ENCODE data around the gene ACAT1. TPM values are rescaled to one million over a fixed set of nuclear protein-coding genes. Genes with fewer than 3 reads are reported as not detected.

Gene ACAT1
- total and polyA plus RNA-seq, 2 of the 4 experiments (the other 2 are of a cell fraction): 57.7 to 59.9 TPM

GRCh38 chr11:108115500-108116140, 5.7 kb upstream of the ACAT1 start:
- WGBS, 2 experiments (ENCODE audit: extremely low coverage in 2 of 2, insufficient read length in 1 of 2): 100% methylated on average over 1 of the region's 5 CpGs; no CpG with 5 or more reads in 1 of the 2 experiments
- H3K27me3 ChIP-seq (ENCODE audit: control insufficient read depth, insufficient read depth, low read length): no peaks in the 10 kb centered on the region
- no peak overlapping the region for H3K27ac ChIP-seq (ENCODE audit: insufficient read depth, low read length)
- no peak overlapping the region for H2BK15ac ChIP-seq (ENCODE audit: low read depth, low read length)
- no peak overlapping the region for H2BK20ac ChIP-seq (ENCODE audit: low read depth, low read length)
- no peak overlapping the region for H4K5ac ChIP-seq (ENCODE audit: low read depth, low read length)
- H3K4me1 ChIP-seq (ENCODE audit: control insufficient read depth, insufficient read depth, low read length): peaks cover 7% of the 10 kb centered on the region
- H3K23ac ChIP-seq (ENCODE audit: low read depth, low read length): no peak overlapping the region
- ATAC-seq (ENCODE audit: low read depth) (peak; percentile 74), DNase-seq (peak; percentile 89)
- H4K91ac ChIP-seq (ENCODE audit: insufficient read depth, low read depth, low read length): no peak overlapping the region
- H4K8ac ChIP-seq (ENCODE audit: low read depth in 2 of 2, low read length in 2 of 2): peak overlapping the region in 1 of 2 experiments; percentile 8; a peak in 1 of 4 replicates
- H2AK5ac ChIP-seq (ENCODE audit: low read depth, low read length): no peak overlapping the region; the same call in 1 of the 2 replicates
- dilution Hi-C loops (cut with HindIII; ENCODE audit: low sequenced_read_pairs, unreplicated experiment): no loop called here
- in situ Hi-C loops (cut with MboI; ENCODE audit: low sequenced_read_pairs): loop anchor here (5.0 kb wide), 1 partner anchor 537 kb away; no protein-coding TSS in a partner anchor
- H3K9me3 ChIP-seq (ENCODE audit: control insufficient read depth, insufficient read depth, low read length): no peaks in the 10 kb centered on the region
- no peak overlapping the region for H2BK5ac ChIP-seq (ENCODE audit: low read depth, low read length, poor library complexity, severe bottlenecking)
- H3K14ac ChIP-seq (replicated peaks; ENCODE audit: low read depth, low read length): 0 out of 2 replicates have a peak overlapping the region, but pooled peaks have one; percentile 39
- no peaks in the 10 kb centered on the region for H3K36me3 ChIP-seq (ENCODE audit: control insufficient read depth, insufficient read depth, low read length)
- H4K20me1 ChIP-seq (ENCODE audit: insufficient read depth, low read length): no peaks in the 10 kb centered on the region
- intact Hi-C loops (cut with micrococcal nuclease): no loop called here
- H2AFZ ChIP-seq (replicated peaks; ENCODE audit: low read length, poor library complexity): peak overlapping the region; percentile 35
- peak overlapping the region; percentile 65 for H2AK9ac ChIP-seq (replicated peaks; ENCODE audit: low read depth, low read length, poor library complexity)
- ChIA-PET CTCF (no interaction called here), POLR2A (ENCODE audit: unreplicated experiment) (no interaction called here)
- H2BK120ac ChIP-seq (ENCODE audit: low read depth, low read length): no peak overlapping the region
- H3K4ac ChIP-seq (ENCODE audit: low read depth, low read length): no peak overlapping the region
- no TSS peak for BruUV-seq (replicated peaks)
- H3K9me1 ChIP-seq (ENCODE audit: insufficient read depth, low read length): peaks cover 8% of the 10 kb centered on the region; the same call in 1 of the 2 replicates
- no peak overlapping the region for H3K56ac ChIP-seq (ENCODE audit: extremely low read depth, insufficient read depth, low read length)
- no peak overlapping the region for H3K18ac ChIP-seq (ENCODE audit: low read depth, low read length)
- no peak overlapping the region for H3K4me2 ChIP-seq (ENCODE audit: low read depth, low read length)
- TF ChIP-seq RAD21 (IDR thresholded peaks at IDR 0.05; ENCODE audit: low read length) (no peak), CEBPB (IDR thresholded peaks at IDR 0.05; ENCODE audit: low read depth, low read length) (peak; percentile 73)
- H3K9ac ChIP-seq (ENCODE audit: low read depth, low read length): no peak overlapping the region
- no peaks in the 10 kb centered on the region for H3K79me1 ChIP-seq (ENCODE audit: low read depth in 1 of 2, low read length in 2 of 2)
- no peak overlapping the region for H3K4me3 ChIP-seq (ENCODE audit: insufficient read depth, low read depth, low read length)

Data from IMR-90 (cell line).